HL-60 (cell line): ENCODE results near the gene APBB2.

Experiments
- DNase-seq, 2 experiments: peaks; one replicate each; pipeline ENCODE4 v3.0.0-alpha.2; 2010 to 2020; ENCODE audit warnings: low read depth in 1 of 2, low spot score in 1 of 2
- H3K27ac ChIP-seq: fragments of 250-450 bp; sonication (Bioruptor Pico); replicated peaks from 2 replicates; pipeline ENCODE4 v1.5.1; 2020; ENCODE audit warnings: mild to moderate bottlenecking, moderate library complexity
- H3K27me3 ChIP-seq: fragments of 250-450 bp; sonication (Bioruptor Pico); 2 replicates; pipeline ENCODE4 v1.5.1; 2021; ENCODE audit warnings: mild to moderate bottlenecking, moderate library complexity; ENCODE audit not compliant: insufficient read depth, poor library complexity, severe bottlenecking
- H3K4me3 ChIP-seq: replicated peaks from 2 replicates; pipeline ENCODE4 v1.5.1; 2011; ENCODE audit warnings: mild to moderate bottlenecking, control low read depth, low read length; ENCODE audit not compliant: insufficient read depth
- CTCF ChIP-seq: IDR thresholded peaks from one replicate; pipeline ENCODE4 v1.5.1; 2011; ENCODE audit warnings: low read length, control low read depth, inconsistent platforms; ENCODE audit not compliant: insufficient read depth
- GABPA ChIP-seq: IDR thresholded peaks from 2 replicates; pipeline ENCODE4 v1.6.1; 2012; ENCODE audit warnings: low read depth
- POLR2AphosphoS5 ChIP-seq: IDR thresholded peaks from 2 replicates; pipeline ENCODE4 v1.6.1; 2012; ENCODE audit warnings: low read depth
- SPI1 ChIP-seq: IDR thresholded peaks from 2 replicates; pipeline ENCODE4 v1.6.1; 2012; ENCODE audit warnings: low read depth, mild to moderate bottlenecking, borderline replicate concordance
- TF ChIP-seq, protein P1 (sequence below): IDR thresholded peaks from 2 replicates; pipeline ENCODE4 v1.6.1; 2012; ENCODE audit warnings: low read depth; ENCODE audit not compliant: insufficient replicate concordance

The APBB2 gene

DNA sequence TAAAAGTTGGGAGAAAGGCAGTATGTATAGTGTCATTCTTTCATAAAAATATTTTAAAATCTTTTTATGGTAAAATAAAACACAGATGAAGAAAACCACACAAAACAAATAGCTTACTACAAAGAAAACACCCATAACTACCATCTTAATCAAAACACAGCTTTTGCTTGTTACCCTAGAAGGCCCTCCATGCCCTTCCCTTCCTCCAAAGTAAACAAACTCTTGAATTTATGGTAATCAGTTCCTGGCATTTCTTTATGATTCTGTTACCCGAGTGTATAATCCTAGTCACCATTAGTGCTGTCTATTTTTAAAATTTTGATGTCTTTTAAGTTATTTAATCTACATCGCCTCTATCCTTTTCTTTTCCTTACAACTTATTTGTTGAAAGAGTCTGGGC is 170.9 kb downstream of the APBB2 start:
- no peak overlapping the region for H3K27ac ChIP-seq
- TF ChIP-seq SPI1 (no peak), POLR2AphosphoS5 (no peak), GABPA (no peak)
- TF ChIP-seq, protein P1, sequence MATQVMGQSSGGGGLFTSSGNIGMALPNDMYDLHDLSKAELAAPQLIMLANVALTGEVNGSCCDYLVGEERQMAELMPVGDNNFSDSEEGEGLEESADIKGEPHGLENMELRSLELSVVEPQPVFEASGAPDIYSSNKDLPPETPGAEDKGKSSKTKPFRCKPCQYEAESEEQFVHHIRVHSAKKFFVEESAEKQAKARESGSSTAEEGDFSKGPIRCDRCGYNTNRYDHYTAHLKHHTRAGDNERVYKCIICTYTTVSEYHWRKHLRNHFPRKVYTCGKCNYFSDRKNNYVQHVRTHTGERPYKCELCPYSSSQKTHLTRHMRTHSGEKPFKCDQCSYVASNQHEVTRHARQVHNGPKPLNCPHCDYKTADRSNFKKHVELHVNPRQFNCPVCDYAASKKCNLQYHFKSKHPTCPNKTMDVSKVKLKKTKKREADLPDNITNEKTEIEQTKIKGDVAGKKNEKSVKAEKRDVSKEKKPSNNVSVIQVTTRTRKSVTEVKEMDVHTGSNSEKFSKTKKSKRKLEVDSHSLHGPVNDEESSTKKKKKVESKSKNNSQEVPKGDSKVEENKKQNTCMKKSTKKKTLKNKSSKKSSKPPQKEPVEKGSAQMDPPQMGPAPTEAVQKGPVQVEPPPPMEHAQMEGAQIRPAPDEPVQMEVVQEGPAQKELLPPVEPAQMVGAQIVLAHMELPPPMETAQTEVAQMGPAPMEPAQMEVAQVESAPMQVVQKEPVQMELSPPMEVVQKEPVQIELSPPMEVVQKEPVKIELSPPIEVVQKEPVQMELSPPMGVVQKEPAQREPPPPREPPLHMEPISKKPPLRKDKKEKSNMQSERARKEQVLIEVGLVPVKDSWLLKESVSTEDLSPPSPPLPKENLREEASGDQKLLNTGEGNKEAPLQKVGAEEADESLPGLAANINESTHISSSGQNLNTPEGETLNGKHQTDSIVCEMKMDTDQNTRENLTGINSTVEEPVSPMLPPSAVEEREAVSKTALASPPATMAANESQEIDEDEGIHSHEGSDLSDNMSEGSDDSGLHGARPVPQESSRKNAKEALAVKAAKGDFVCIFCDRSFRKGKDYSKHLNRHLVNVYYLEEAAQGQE = no peak
- H3K27me3 ChIP-seq = no peaks in the 10 kb centered on the region
- no peak for DNase-seq
- H3K4me3 ChIP-seq = no peak overlapping the region

DNA sequence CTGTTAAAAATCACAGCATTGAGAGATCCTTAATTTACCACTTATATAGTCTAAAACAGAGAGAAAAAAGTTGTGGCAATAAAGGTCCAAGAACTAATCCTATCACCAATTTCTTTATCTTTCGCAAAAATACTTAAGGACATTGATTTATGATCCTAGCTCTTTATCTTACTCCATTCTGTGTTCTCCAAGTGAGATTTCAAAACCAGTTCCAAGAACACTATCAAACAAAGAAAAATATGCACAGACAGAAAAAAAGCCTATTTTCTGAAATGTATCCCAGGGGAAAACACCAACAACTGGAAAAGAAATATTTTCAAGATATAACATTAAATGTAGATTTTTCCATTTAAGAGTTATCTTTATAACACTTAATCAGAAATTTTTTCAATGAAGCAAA is 172.8 kb downstream of the APBB2 start:
- TF ChIP-seq CTCF = no peak
- TF ChIP-seq GABPA = no peak
- TF ChIP-seq, protein P1 = no peak
- TF ChIP-seq SPI1 = no peak
- no peak for TF ChIP-seq POLR2AphosphoS5
- no peak overlapping the region for H3K4me3 ChIP-seq
- no peak overlapping the region for H3K27ac ChIP-seq
- DNase-seq = no peak
- no peaks in the 10 kb centered on the region for H3K27me3 ChIP-seq

DNA sequence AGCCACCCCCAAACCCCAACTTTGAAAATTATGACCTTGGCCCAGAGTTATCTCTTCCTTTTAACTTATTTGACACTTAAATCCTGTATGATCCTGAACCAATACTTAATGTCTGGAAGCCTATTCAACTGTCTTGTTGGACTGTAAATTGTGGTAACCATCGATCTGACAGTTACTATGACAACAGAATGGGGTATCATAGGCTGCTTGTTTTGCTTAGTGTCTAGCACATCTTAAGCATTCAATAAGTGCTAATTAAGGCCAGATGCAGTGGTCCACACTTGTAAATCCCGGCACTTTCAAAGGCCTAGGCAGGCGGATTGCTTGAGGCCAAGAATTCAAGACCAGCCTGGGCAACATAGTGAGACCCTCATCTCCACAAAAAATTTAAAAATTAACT is 175.0 kb downstream of the APBB2 start:
- H3K27me3 ChIP-seq = no peaks in the 10 kb centered on the region
- H3K4me3 ChIP-seq = no peak overlapping the region
- no peak overlapping the region for H3K27ac ChIP-seq
- TF ChIP-seq, protein P1 = no peak
- no peak for TF ChIP-seq GABPA
- TF ChIP-seq SPI1 = no peak
- TF ChIP-seq CTCF = no peak
- no peak for TF ChIP-seq POLR2AphosphoS5
- DNase-seq = no peak
